Peyer's patch (tissue), 4 donors: ENCODE measurements around the gene SLC1A2. TPM values are rescaled to one million over a fixed set of nuclear protein-coding genes. Genes with fewer than 3 reads are reported as not detected.

Experiments
- DNase-seq, 3 donors: peaks; one replicate each; pipeline ENCODE4 v3.0.0-alpha.2; 2017 to 2019
- H3K27ac ChIP-seq, 4 donors: fragments of 200-600 bp; sonication (generic); one replicate each; pipeline ENCODE4 v1.5.1; 2016 to 2019
- H3K27me3 ChIP-seq, 2 donors: fragments of 200-600 bp; sonication (generic); one replicate each; pipeline ENCODE4 v1.5.1; 2019
- H3K36me3 ChIP-seq, 3 donors: fragments of 200-600 bp; sonication (generic); one replicate each; pipeline ENCODE4 v1.5.1; 2016 to 2019
- H3K4me1 ChIP-seq, 4 donors: fragments of 200-600 bp; sonication (generic); one replicate each; pipeline ENCODE4 v1.5.1; 2016 to 2019
- H3K4me3 ChIP-seq, 4 donors: fragments of 200-600 bp; sonication (generic); 1 replicate in 3 of 4; 2 replicates in 1 of 4; pipeline ENCODE4 v1.5.1; 2016 to 2019; ENCODE audit warnings: mild to moderate bottlenecking in 1 of 4
- H3K9me3 ChIP-seq, 4 donors: fragments of 200-600 bp; sonication (generic); one replicate each; pipeline ENCODE4 v1.5.1; 2016 to 2019; ENCODE audit warnings: mild to moderate bottlenecking in 1 of 4
- POLR2A ChIP-seq, 2 donors: fragments of 450-650 bp; IDR thresholded peaks; one replicate each; pipeline ENCODE4 v1.5.1; 2017; ENCODE audit warnings: antibody characterized with exemption in 2 of 2, mild to moderate bottlenecking in 2 of 2, moderate library complexity in 2 of 2
- total RNA-seq, 4 donors: library from RNA; depleted of rRNA; stranded (reverse); fragments of >200 nt; gene quantifications; one replicate each; pipeline ENCODE4 v1.1.0, GENCODE V29; 2016
- TF ChIP-seq, protein P1 (sequence below), 6 experiments: fragments of 450-650 bp in 4 of 6; fragments of 200-600 bp in 2 of 6; sonication (generic) in 1 of 6; IDR thresholded peaks; one replicate each; pipeline ENCODE4 v1.5.1; 2017 to 2019; ENCODE audit warnings: antibody characterized with exemption in 6 of 6, mild to moderate bottlenecking in 3 of 6, moderate library complexity in 1 of 6

The SLC1A2 gene
- total RNA-seq, 4 donors from 2014 or later: 0.38 to 1.1 TPM; not detected in 2

DNA sequence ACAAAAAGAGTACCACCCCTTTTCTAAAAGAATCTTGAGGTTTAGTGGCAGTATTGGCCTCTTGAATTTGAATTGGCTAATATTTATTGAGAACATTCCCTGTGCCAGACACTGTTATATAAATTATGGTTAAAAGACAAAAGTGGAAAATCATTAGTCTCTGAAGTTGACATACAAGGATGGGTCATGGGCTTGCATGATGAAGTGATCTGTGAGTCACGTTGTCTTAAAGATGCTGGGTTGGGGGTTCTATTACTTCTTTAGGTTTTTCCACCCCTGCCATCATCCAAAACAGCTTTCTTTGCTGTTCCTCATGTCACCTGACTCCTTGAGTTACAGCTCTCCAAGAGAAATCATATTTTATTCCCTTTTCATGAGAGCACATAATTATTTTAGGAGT lies 195.4 kb downstream of the SLC1A2 start:
- Histone ChIP-seq H3K27ac (peak overlapping the region in 1 of 4 donors; percentile 29), H3K27me3 (no peaks in the 10 kb centered on the region), H3K9me3 (no peaks in the 10 kb centered on the region), H3K4me1 (no peaks in the 10 kb centered on the region), H3K4me3 (no peak overlapping the region), H3K36me3 (peaks cover 0 to 61% (median 5%) of the 10 kb centered on the region in 3 donors)
- TF ChIP-seq POLR2A (IDR thresholded peaks at IDR 0.05): no peak
- TF ChIP-seq, protein P1, sequence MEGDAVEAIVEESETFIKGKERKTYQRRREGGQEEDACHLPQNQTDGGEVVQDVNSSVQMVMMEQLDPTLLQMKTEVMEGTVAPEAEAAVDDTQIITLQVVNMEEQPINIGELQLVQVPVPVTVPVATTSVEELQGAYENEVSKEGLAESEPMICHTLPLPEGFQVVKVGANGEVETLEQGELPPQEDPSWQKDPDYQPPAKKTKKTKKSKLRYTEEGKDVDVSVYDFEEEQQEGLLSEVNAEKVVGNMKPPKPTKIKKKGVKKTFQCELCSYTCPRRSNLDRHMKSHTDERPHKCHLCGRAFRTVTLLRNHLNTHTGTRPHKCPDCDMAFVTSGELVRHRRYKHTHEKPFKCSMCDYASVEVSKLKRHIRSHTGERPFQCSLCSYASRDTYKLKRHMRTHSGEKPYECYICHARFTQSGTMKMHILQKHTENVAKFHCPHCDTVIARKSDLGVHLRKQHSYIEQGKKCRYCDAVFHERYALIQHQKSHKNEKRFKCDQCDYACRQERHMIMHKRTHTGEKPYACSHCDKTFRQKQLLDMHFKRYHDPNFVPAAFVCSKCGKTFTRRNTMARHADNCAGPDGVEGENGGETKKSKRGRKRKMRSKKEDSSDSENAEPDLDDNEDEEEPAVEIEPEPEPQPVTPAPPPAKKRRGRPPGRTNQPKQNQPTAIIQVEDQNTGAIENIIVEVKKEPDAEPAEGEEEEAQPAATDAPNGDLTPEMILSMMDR (IDR thresholded peaks at IDR 0.05): no peak
- no peak for DNase-seq

DNA sequence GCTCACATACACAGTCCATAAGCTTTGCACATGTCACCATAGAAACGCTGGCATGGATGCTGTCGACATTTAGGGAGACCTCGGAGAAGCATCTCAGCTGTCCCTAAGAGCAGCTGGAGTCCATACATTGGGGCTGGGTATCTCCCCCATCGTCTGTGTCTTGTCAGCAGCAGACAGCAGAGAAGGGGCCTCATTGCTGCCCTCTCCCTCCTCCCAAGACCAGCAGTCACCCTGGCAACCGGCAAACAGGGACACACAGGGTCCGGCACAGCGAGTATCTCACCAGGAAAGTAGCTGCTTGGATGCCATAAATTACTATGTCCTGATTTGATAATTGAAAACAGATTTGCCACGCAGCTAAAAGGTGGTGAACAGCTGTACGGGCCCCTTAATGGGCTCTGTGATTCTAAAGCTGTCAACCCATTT lies 196.0 kb downstream of the SLC1A2 start:
- TF ChIP-seq POLR2A (IDR thresholded peaks at IDR 0.05): no peak
- TF ChIP-seq, protein P1 (IDR thresholded peaks at IDR 0.05): no peak
- no peak for DNase-seq
- no peaks in the 10 kb centered on the region for H3K4me1 ChIP-seq
- peaks cover 0 to 65% (median 5%) of the 10 kb centered on the region in 3 donors for H3K36me3 ChIP-seq
- no peak overlapping the region for H3K4me3 ChIP-seq
- H3K27ac ChIP-seq: peak overlapping the region in 1 of 4 donors; percentile 29
- H3K27me3 ChIP-seq: no peaks in the 10 kb centered on the region
- no peaks in the 10 kb centered on the region for H3K9me3 ChIP-seq

DNA sequence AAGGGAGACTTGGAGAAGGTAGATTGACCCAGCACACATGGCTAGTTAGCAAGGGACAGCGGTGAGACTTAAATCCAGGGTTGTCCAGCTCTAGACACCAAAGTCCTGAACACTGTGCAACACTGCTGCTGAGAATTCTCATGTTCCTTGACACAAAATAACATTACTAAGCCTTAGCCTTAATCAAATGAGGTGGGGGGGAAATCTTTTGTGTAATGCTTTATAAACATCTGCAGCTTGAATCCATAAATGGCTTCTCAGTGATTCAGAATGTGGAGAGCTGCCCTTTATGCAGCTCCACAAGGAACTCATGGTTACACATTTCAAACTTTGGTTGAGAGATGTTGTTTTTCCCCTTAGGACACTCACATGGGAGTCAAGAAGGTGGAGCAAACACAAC lies 200.4 kb downstream of the SLC1A2 start:
- H3K4me1 ChIP-seq: peaks cover 0 to 3% (median 0%) of the 10 kb centered on the region in 4 donors
- no peak for DNase-seq
- peaks cover 0 to 62% (median 5%) of the 10 kb centered on the region in 3 donors for H3K36me3 ChIP-seq
- no peak for TF ChIP-seq POLR2A (IDR thresholded peaks at IDR 0.05)
- TF ChIP-seq, protein P1 (IDR thresholded peaks at IDR 0.05): no peak
- H3K9me3 ChIP-seq: no peaks in the 10 kb centered on the region
- no peaks in the 10 kb centered on the region for H3K27me3 ChIP-seq
- H3K27ac ChIP-seq: peak overlapping the region in 1 of 4 donors; percentile 11
- no peak overlapping the region for H3K4me3 ChIP-seq

DNA sequence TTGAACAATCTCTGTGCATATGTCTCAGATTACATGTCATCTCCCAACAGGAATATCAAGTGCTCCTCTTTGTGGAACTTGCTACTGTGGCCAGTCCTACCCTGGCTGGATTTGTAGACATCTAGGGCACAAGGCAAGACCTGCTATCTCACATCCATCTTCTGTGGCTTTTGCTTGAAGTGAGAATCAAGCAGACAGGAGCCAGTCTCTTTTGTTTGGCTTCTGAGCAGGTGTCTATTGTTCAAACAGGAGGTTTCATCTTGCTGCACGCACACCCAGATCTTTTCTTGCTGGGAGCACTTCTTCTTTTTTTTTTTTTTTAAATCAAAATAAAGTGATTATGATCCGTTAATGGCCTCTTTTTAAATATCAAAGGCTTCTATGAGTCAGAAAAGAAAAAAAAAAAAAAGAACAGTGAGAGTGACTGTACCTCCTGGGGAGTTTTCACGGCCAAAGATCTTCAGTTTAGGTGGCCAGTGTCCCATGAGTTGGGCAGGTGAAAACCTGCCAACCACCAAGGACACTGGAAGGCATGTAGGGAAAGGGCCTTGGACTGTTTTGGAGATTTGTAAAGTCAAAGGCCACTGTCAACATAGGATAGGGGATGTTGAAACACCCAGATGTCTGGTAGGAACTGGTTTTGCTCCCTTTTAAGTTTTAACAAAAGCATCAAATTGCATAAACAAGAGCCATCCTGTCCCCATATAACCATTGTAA lies 202.2 kb downstream of the SLC1A2 start:
- H3K4me1 ChIP-seq: peaks cover 0 to 3% (median 0%) of the 10 kb centered on the region in 4 donors
- TF ChIP-seq, protein P1 (IDR thresholded peaks at IDR 0.05): no peak
- no peak for TF ChIP-seq POLR2A (IDR thresholded peaks at IDR 0.05)
- H3K27ac ChIP-seq: peak overlapping the region in 1 of 4 donors; percentile 38
- H3K4me3 ChIP-seq: no peak overlapping the region
- no peak for DNase-seq
- H3K36me3 ChIP-seq: peaks cover 0 to 50% (median 5%) of the 10 kb centered on the region in 3 donors
- H3K27me3 ChIP-seq: no peaks in the 10 kb centered on the region
- H3K9me3 ChIP-seq: no peaks in the 10 kb centered on the region

DNA sequence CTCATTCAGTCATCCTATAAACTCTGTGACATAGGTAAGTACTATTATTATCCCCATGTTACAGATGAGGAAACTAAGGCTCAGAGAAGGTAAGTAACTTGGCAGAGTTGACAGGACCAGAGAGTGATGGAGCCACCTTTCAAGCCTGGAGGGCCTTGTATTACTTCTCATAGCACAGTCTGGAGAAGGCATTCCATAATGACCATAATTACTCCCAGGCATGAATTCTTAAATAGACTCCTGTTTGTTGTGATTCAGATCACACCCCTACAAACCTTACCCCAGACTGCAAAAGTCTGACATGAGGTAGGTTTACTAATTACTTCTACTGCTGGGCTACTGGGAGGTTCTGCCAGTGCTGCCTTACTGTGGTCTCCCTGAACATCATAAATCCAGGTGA lies 203.4 kb downstream of the SLC1A2 start:
- Histone ChIP-seq H3K4me3 (no peak overlapping the region), H3K4me1 (peaks cover 0 to 3% (median 0%) of the 10 kb centered on the region in 4 donors)

More for the DNA sequence above, 203.4 kb downstream of the SLC1A2 start:
- no peak overlapping the region for H3K27ac ChIP-seq
- no peaks in the 10 kb centered on the region for H3K9me3 ChIP-seq
- DNase-seq: no peak
- peaks cover 0 to 41% (median 5%) of the 10 kb centered on the region in 3 donors for H3K36me3 ChIP-seq
- TF ChIP-seq, protein P1 (IDR thresholded peaks at IDR 0.05): no peak
- no peak for TF ChIP-seq POLR2A (IDR thresholded peaks at IDR 0.05)
- no peaks in the 10 kb centered on the region for H3K27me3 ChIP-seq
